ENCODE measurements around the gene VPS37C. TPM values are rescaled to one million over a fixed set of nuclear protein-coding genes. Genes with fewer than 3 reads are reported as not detected.

VPS37C gene
- polyA plus RNA-seq, 2 of the 4 experiments (the other 2 are of a cell fraction) = 8.9 to 11.3 TPM

DNA sequence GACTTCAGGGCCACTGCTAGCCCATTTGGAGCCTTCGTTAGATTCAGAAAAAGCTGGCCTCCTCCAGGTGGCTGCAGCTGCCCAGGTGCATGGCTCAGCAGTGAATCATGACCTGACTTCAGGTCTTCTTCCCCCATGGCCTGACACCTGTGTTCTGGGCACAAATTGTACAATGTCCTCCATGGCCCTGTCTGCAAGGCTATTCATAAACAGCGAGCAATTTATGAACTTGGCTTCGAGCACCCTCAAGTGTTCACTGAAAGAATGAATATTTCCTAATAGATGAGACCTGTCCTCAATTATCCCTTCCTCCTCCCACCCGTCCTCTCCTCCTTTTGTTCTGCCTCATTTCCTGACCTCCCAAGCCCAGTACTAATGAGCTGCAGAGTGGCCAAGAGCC lies 12.2 kb upstream of the VPS37C start:
- no peak overlapping the region for H3K4me3 ChIP-seq
- H3K9me3 ChIP-seq = no peaks in the 10 kb centered on the region
- POLR2A ChIA-PET = no interaction called here
- peak in 1 of 2 experiments; percentile 49 for DNase-seq (ENCODE audit: low read depth in 1 of 2, low spot score in 1 of 2)
- TF ChIP-seq CTCF (IDR thresholded peaks at IDR 0.05) (peak; percentile 27; the same call in 1 of the 3 replicates), JUNB (IDR thresholded peaks at IDR 0.05) (no peak), JUN (IDR thresholded peaks at IDR 0.05) (no peak), SMC3 (IDR thresholded peaks at IDR 0.05) (peak; percentile 12; the same call in 1 of the 3 replicates), RNF2 (IDR thresholded peaks at IDR 0.05; ENCODE audit: borderline replicate concordance, low read depth) (no peak), RAD21 (conservative IDR thresholded peaks at IDR 0.05 in 1 of 2, IDR thresholded peaks at IDR 0.05 in 1 of 2) (peak; percentile 50 to 59; a peak in 4 of 5 replicates), HOXA7 (CRISPR knock-in tag; IDR thresholded peaks at IDR 0.05) (no peak), MAFK (IDR thresholded peaks at IDR 0.05; ENCODE audit: partially characterized antibody) (no peak)
- TF ChIP-seq, protein P1, sequence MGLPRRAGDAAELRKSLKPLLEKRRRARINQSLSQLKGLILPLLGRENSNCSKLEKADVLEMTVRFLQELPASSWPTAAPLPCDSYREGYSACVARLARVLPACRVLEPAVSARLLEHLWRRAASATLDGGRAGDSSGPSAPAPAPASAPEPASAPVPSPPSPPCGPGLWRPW (IDR thresholded peaks at IDR 0.05) = no peak
- TF ChIP-seq, protein P2, sequence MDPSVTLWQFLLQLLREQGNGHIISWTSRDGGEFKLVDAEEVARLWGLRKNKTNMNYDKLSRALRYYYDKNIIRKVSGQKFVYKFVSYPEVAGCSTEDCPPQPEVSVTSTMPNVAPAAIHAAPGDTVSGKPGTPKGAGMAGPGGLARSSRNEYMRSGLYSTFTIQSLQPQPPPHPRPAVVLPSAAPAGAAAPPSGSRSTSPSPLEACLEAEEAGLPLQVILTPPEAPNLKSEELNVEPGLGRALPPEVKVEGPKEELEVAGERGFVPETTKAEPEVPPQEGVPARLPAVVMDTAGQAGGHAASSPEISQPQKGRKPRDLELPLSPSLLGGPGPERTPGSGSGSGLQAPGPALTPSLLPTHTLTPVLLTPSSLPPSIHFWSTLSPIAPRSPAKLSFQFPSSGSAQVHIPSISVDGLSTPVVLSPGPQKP (IDR thresholded peaks at IDR 0.05; ENCODE audit: low read depth, low read length) = no peak
- WGBS (ENCODE audit: missing lambda C conversion rate) = 16% methylated on average over 4 of the region's 4 CpGs
- H3K4me2 ChIP-seq = no peak overlapping the region
- H3K4me1 ChIP-seq = no peaks in the 10 kb centered on the region
- H3K27ac ChIP-seq = no peak overlapping the region
- CTCF ChIA-PET = interaction anchor here (0.7 to 6.9 kb wide), 9 partner anchors 10 to 408 kb away, joined by 3 to 56 read pairs (median 3); no protein-coding TSS in a partner anchor
- FAIRE-seq = no peak
- ATAC-seq = peak; percentile 44 to 80; a peak in 4 of 6 replicates

DNA sequence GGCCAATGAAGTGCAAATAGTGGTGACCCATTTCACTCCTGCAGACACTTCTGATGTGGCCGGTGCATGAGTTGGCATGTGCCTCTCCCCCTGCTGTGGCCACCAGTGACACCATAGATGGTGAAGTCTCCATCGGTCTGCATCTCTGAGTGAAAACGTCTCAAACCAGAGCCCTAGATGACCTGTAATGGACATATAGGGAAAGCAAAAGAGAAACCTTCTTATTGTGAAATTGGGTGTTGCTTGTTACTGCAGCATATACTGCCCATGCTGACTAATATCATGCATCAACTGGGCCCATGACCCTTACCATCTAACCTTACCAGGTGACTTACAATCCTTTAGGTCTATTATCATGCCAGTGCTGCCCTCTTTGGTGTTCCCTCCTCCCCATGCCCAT lies 11.7 kb upstream of the VPS37C start:
- WGBS (ENCODE audit: missing lambda C conversion rate) = 41% methylated on average over 3 of the region's 3 CpGs
- Histone ChIP-seq H3K4me3 (no peak overlapping the region), H3K27ac (no peak overlapping the region), H3K9me3 (no peaks in the 10 kb centered on the region), H3K4me1 (no peaks in the 10 kb centered on the region), H3K4me2 (no peak overlapping the region)
- ATAC-seq (no peak), DNase-seq (ENCODE audit: low read depth in 1 of 2, low spot score in 1 of 2) (no peak), FAIRE-seq (no peak)
- TF ChIP-seq NR3C1 (IDR thresholded peaks at IDR 0.05) (no peak), SREBF2 (IDR thresholded peaks at IDR 0.05) (no peak)
- ChIA-PET CTCF (interaction anchor here (1.1 to 6.9 kb wide), 4 partner anchors 15 to 398 kb away, joined by 3 to 56 read pairs (median 8); no protein-coding TSS in a partner anchor), POLR2A (no interaction called here)

GRCh38 chr11:61172356-61172755 lies 11.1 kb upstream of the VPS37C start:
- ChIA-PET CTCF (interaction anchor here (0.9 to 1.4 kb wide), 4 partner anchors 16 to 397 kb away, joined by 3 to 9 read pairs (median 3); no protein-coding TSS in a partner anchor), POLR2A (no interaction called here)
- FAIRE-seq = no peak
- Histone ChIP-seq H3K27ac (no peak overlapping the region), H3K4me1 (no peaks in the 10 kb centered on the region), H3K4me2 (no peak overlapping the region), H3K4me3 (no peak overlapping the region), H3K9me3 (no peaks in the 10 kb centered on the region)
- no peak for ATAC-seq
- no peak for TF ChIP-seq CHD4 (IDR thresholded peaks at IDR 0.05; ENCODE audit: borderline replicate concordance)
- TF ChIP-seq BCL3 (IDR thresholded peaks at IDR 0.05) = no peak
- TF ChIP-seq, protein P2 (IDR thresholded peaks at IDR 0.05; ENCODE audit: low read depth, low read length) = no peak
- no peak for TF ChIP-seq TP53 (CRISPR knock-in tag; IDR thresholded peaks at IDR 0.05)
- TF ChIP-seq USF2 (IDR thresholded peaks at IDR 0.05) = no peak
- TF ChIP-seq MAZ (IDR thresholded peaks at IDR 0.05; ENCODE audit: borderline replicate concordance, low read depth, low read length) = no peak
- TF ChIP-seq RCOR1 (IDR thresholded peaks at IDR 0.05; ENCODE audit: low read depth, low read length) = no peak
- TF ChIP-seq HOXB13 (CRISPR knock-in tag; IDR thresholded peaks at IDR 0.05; ENCODE audit: low read depth) = no peak
- no peak for TF ChIP-seq NFE2L2 (conservative IDR thresholded peaks at IDR 0.05; ENCODE audit: low read length)
- TF ChIP-seq ZC3H11A (IDR thresholded peaks at IDR 0.05) = no peak
- TF ChIP-seq EHMT2 (IDR thresholded peaks at IDR 0.05; ENCODE audit: low read depth) = no peak
- TF ChIP-seq HDAC2 (IDR thresholded peaks at IDR 0.05) = no peak
- DNase-seq (ENCODE audit: low read depth in 1 of 2, low spot score in 1 of 2) = no peak
- WGBS (ENCODE audit: missing lambda C conversion rate) = 35% methylated on average over 5 of the region's 5 CpGs
